Prostate gland (tissue), 2 donors: Measurements from ENCODE around the gene KIF5C. TPM values are rescaled to one million over a fixed set of nuclear protein-coding genes. Genes with fewer than 3 reads are reported as not detected.

Experiments used
- DNase-seq: peaks from one replicate; pipeline ENCODE4 v3.0.0-alpha.2; 2019; ENCODE audit warnings: low spot score
- H3K27ac ChIP-seq, 2 donors: fragments of 200-600 bp; sonication (generic); 2 replicates each; pipeline ENCODE4 v1.5.1; 2017 to 2019
- H3K27me3 ChIP-seq: fragments of 200-600 bp; sonication (generic); replicated peaks from 2 replicates; pipeline ENCODE4 v1.5.1; 2019; ENCODE audit not compliant: insufficient read depth
- H3K36me3 ChIP-seq, 2 donors: fragments of 200-600 bp; sonication (generic); 1 replicate in 1 of 2; 2 replicates in 1 of 2; pipeline versions ENCODE4 v1.5.1 to v1.8.1; 2017 to 2019
- H3K4me1 ChIP-seq: fragments of 200-600 bp; sonication (generic); replicated peaks from 2 replicates; pipeline ENCODE4 v1.5.1; 2019
- H3K4me3 ChIP-seq, 2 donors: fragments of 200-600 bp; sonication (generic); 2 replicates each; pipeline ENCODE4 v1.5.1; 2017 to 2019
- H3K9me3 ChIP-seq: fragments of 200-600 bp; sonication (generic); 2 replicates; pipeline ENCODE4 v1.5.1; 2017
- CTCF ChIP-seq, 4 experiments: fragments of 200-600 bp in 2 of 4; fragments of 450-650 bp in 2 of 4; sonication (generic) in 2 of 4; IDR thresholded peaks; 1 replicate in 3 of 4; 2 replicates in 1 of 4; pipeline ENCODE4 v1.5.1; 2016 to 2019; ENCODE audit warnings: antibody characterized with exemption in 4 of 4, mild to moderate bottlenecking in 2 of 4, moderate library complexity in 2 of 4
- POLR2A ChIP-seq: fragments of 450-650 bp; IDR thresholded peaks from one replicate; pipeline ENCODE4 v1.6.1; 2016; ENCODE audit warnings: antibody characterized with exemption, mild to moderate bottlenecking
- POLR2AphosphoS5 ChIP-seq: sonication (generic); formaldehyde crosslinking; IDR thresholded peaks from one replicate; pipeline ENCODE4 v1.6.1; 2017; ENCODE audit warnings: antibody characterized with exemption
- WGBS: methylation state at CpG from one replicate; pipeline ENCODE4 v1.1.5; 2018; 5-methylcytosine and 5-hydroxymethylcytosine counted together
- intact Hi-C: fragments of 100-400 bp; cut with DNase I; formaldehyde crosslinking; loops from one replicate; pipeline ENCODE4 v1.14.2; 2022
- total RNA-seq, 2 donors: library from RNA; depleted of rRNA; stranded (reverse); fragments of >200 nt; gene quantifications; one replicate each; pipeline ENCODE4 v1.1.0, GENCODE V29; 2016

The KIF5C gene
- total RNA-seq, 2 donors from 2014 or later, result 84.3 to 123 TPM

GRCh38 chr2:148939271-148939670 lies 64.2 kb downstream of the KIF5C start:
- Histone ChIP-seq H3K27me3 (no peaks in the 10 kb centered on the region), H3K9me3 (no peaks in the 10 kb centered on the region), H3K36me3 (no peaks in the 10 kb centered on the region), H3K4me3 (no peak overlapping the region), H3K27ac (no peak overlapping the region), H3K4me1 (no peaks in the 10 kb centered on the region)
- TF ChIP-seq POLR2A (no peak), POLR2AphosphoS5 (no peak), CTCF (IDR thresholded peaks at IDR 0.05) (no peak)
- intact Hi-C loops, result no loop called here
- DNase-seq, result no peak

GRCh38 chr2:148943097-148943496 lies 68.1 kb downstream of the KIF5C start:
- DNase-seq, result no peak
- H3K4me3 ChIP-seq, result no peak overlapping the region
- intact Hi-C loops, result no loop called here
- WGBS, result 92% methylated on average over 3 of the region's 3 CpGs
- H3K9me3 ChIP-seq, result no peaks in the 10 kb centered on the region
- TF ChIP-seq POLR2AphosphoS5 (no peak), POLR2A (no peak), CTCF (IDR thresholded peaks at IDR 0.05) (no peak)
- H3K36me3 ChIP-seq, result peaks cover 0 to 4% of the 10 kb centered on the region in 2 donors
- no peaks in the 10 kb centered on the region for H3K27me3 ChIP-seq
- no peak overlapping the region for H3K27ac ChIP-seq
- H3K4me1 ChIP-seq, result no peaks in the 10 kb centered on the region

GRCh38 chr2:148944536-148944935 lies 69.5 kb downstream of the KIF5C start:
- DNase-seq, result no peak
- Histone ChIP-seq H3K27me3 (no peaks in the 10 kb centered on the region), H3K4me1 (no peaks in the 10 kb centered on the region), H3K4me3 (no peak overlapping the region), H3K27ac (no peak overlapping the region), H3K9me3 (no peaks in the 10 kb centered on the region), H3K36me3 (peaks cover 0 to 4% of the 10 kb centered on the region in 2 donors)
- WGBS, result 96% methylated on average over 4 of the region's 4 CpGs
- intact Hi-C loops, result no loop called here
- TF ChIP-seq POLR2A (no peak), POLR2AphosphoS5 (no peak)

- H3K9me3 ChIP-seq, result no peaks in the 10 kb centered on the region
- no peak for TF ChIP-seq POLR2A
- no peak for TF ChIP-seq CTCF (IDR thresholded peaks at IDR 0.05)
- no peak for TF ChIP-seq POLR2AphosphoS5
- intact Hi-C loops, result no loop called here
- DNase-seq, result no peak
- peaks cover 0 to 4% of the 10 kb centered on the region in 2 donors for H3K36me3 ChIP-seq
- H3K27ac ChIP-seq, result no peak overlapping the region
- WGBS, result 92% methylated on average over 7 of the region's 7 CpGs
- H3K27me3 ChIP-seq, result no peaks in the 10 kb centered on the region
- no peak overlapping the region for H3K4me3 ChIP-seq
- no peaks in the 10 kb centered on the region for H3K4me1 ChIP-seq
Measured at GRCh38 chr2:148947299-148947698, 72.3 kb downstream of the KIF5C start.

GRCh38 chr2:148948868-148949267 lies 73.8 kb downstream of the KIF5C start:
- H3K4me3 ChIP-seq, result no peak overlapping the region
- whole genome bisulfite sequencing, result 68% methylated on average over 5 of the region's 5 CpGs
- no peaks in the 10 kb centered on the region for H3K9me3 ChIP-seq
- H3K27me3 ChIP-seq, result no peaks in the 10 kb centered on the region
- TF ChIP-seq CTCF (IDR thresholded peaks at IDR 0.05) (no peak), POLR2A (no peak), POLR2AphosphoS5 (no peak)
- no peak overlapping the region for H3K27ac ChIP-seq
- intact Hi-C loops, result no loop called here
- peaks cover 0 to 4% of the 10 kb centered on the region in 2 donors for H3K36me3 ChIP-seq
- no peaks in the 10 kb centered on the region for H3K4me1 ChIP-seq
- no peak for DNase-seq
